ENCODE measurements around the gene PGPEP1.

DNA sequence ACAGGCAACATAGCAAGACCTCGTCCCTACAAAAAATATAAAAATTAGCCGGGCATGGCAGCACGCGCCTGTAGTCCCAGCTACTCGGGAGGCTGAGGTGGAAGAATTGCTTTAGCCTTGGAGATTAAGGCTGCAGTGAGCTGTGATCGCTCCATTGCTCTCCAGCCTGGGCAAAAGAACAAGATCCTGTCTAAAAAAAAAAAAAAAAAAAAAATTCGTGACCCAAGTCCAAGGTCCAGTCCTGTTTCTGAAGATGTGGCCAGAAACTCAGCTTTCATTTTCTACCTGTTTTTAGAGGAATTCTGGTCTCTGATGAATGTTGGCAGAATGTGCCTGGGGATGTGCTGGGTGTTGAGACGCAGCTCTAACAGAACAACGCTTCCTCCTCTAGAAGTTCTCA is 1.9 kb upstream of the PGPEP1 start:
- TF ChIP-seq, protein P1, sequence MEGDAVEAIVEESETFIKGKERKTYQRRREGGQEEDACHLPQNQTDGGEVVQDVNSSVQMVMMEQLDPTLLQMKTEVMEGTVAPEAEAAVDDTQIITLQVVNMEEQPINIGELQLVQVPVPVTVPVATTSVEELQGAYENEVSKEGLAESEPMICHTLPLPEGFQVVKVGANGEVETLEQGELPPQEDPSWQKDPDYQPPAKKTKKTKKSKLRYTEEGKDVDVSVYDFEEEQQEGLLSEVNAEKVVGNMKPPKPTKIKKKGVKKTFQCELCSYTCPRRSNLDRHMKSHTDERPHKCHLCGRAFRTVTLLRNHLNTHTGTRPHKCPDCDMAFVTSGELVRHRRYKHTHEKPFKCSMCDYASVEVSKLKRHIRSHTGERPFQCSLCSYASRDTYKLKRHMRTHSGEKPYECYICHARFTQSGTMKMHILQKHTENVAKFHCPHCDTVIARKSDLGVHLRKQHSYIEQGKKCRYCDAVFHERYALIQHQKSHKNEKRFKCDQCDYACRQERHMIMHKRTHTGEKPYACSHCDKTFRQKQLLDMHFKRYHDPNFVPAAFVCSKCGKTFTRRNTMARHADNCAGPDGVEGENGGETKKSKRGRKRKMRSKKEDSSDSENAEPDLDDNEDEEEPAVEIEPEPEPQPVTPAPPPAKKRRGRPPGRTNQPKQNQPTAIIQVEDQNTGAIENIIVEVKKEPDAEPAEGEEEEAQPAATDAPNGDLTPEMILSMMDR (IDR thresholded peaks at IDR 0.05): no peak
- no peak for TF ChIP-seq POLR2A (IDR thresholded peaks at IDR 0.05)

All from heart left ventricle (tissue), 13 donors.